ENCODE measurements around the gene FMNL1.
A peak's percentile ranks its signal among the peaks of the same experiment; 100 is the strongest.

The FMNL1 gene

GRCh38 chr17:45257115-45257514 lies 35.4 kb downstream of the FMNL1 start:
- DNase-seq (ENCODE audit: low read depth): no peak

DNA sequence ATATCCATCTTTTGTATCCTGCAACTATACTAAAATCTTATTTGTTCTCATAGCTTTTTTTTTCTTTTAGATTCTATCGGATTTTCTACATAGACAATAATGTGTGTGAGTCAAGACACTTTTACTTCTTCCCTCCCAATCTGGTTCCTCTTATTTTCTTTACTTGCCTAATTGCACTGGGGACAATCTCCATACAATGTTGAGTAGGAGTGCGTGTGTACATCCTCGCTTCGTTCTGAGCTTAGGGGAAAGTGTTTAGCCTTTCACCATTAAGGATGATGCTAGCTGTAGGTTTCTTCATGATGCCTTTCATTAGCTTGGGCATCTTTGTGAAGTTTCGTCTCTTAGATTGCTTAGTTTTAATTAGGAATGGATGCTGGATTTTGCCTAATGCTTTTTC lies 37.3 kb downstream of the FMNL1 start:
- DNase-seq (ENCODE audit: low read depth): no peak

- DNase-seq (ENCODE audit: low read depth): no peak
Observed at GRCh38 chr17:45260204-45260783, 38.6 kb downstream of the FMNL1 start.

- no peak for DNase-seq (ENCODE audit: low read depth)
Observed at GRCh38 chr17:45261577-45262515, 40.2 kb downstream of the FMNL1 start, which contains the start of gene SPATA32. TSS of gene SPATA32 (minus strand) at chr17:45262094. CDS start at chr17:45262016, 78 bp downstream.

- DNase-seq (ENCODE audit: low read depth): no peak
Observed at GRCh38 chr17:45262516-45263476, 41.1 kb downstream of the FMNL1 start.

- no peak for DNase-seq (ENCODE audit: low read depth)
Observed at GRCh38 chr17:45263477-45263860, 41.8 kb downstream of the FMNL1 start.

DNA sequence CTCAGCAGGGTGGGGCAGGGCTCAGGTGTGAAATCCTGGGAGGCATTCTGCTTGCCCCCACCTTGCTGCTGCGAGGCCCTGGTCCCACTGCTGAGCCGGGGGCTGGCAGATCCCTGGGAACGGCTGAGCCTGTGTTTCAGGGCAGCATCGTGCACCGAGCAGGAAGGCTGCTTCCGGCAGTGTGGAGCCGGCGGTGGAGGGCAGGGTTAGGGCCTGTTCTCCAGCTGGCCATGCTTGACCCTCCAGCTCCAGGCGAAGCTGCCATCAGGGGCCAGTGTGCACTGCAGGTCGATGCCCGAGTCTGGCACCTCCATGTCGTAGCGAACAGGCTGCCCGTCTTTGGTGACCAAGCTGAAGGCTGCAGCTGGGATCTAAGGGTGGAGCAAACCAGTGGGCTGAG lies 42.7 kb downstream of the FMNL1 start:
- DNase-seq (ENCODE audit: low read depth): no peak

DNA sequence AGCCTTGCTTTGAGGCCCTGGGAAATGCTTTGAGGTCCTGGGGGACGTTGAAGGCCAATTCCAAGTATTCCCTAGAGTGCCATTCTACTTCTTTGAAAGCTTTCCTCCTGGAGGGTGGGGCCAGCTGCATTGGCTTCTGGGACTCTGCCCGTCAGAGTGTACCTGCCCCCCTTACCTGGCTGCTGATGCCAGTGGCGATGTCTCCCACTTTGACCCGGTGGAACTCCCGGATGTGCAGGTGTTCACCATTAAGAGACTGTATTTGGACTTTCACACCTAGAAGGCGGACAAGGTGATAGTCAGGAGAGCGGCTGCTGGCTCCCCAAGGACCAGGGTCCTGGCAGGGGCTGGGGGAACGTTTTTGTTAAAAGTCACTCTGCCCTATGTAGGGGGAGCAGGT lies 43.3 kb downstream of the FMNL1 start:
- no peak for DNase-seq (ENCODE audit: low read depth)

- DNase-seq (ENCODE audit: low read depth): peak; percentile 30
Observed at GRCh38 chr17:45265821-45266220, 44.1 kb downstream of the FMNL1 start.

DNA sequence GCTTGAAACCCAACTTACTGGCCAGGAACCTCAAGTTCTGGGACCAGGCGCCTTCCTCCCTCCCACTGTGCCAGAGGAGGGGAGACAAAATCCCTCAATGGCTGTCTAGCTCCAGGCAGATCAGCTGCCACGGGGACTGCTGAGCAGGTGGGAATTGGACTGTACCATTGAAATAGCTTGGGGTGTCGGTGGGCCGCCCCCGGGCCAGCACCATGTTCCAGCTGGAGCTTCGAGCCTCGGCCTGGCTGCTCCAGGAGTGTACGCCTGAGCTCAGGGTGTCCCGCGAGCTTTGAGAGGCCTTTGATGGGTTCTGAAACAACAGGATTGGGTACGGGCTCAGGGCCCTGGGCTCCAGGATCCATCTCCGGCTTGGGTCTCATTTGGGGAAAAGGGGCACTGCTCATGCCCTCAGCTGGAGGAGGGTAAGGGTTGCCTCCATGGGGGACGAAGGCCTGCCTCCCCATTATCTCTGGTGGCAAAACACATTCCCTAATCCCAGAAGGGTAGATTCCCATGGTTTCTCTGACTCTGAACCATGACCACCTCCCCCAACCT lies 44.8 kb downstream of the FMNL1 start:
- no peak for DNase-seq (ENCODE audit: low read depth)

DNA sequence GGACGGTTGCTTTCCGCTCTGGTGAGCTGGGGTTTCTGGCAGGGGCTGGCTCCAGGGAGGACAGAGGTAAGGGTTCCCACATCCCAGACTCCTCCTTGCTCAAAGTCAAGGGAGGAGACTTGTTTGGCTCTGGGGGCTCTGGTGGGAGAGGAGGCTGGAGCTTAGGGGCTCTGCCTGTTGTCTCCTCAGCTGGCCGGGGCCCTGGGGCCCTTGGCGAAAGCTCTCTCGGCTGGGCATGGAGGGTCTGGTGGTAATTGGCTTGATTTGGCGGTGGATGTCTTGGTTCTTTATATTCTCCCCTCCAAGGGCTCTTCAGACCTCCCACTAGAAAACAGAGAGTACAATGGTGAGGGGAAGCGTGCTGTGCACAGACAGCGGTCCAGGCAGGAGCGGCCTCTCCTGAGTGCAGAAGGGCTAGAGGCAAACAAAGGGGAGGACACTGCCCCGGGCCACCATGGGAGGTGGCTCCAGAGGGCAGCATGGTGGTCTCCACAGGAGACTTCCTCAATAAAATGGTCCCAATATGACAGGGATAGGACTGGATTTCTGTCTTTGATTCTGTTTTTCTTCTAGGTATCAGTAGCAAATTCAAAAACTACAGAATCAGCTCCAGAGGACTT lies 45.9 kb downstream of the FMNL1 start:
- no peak for DNase-seq (ENCODE audit: low read depth)

DNA sequence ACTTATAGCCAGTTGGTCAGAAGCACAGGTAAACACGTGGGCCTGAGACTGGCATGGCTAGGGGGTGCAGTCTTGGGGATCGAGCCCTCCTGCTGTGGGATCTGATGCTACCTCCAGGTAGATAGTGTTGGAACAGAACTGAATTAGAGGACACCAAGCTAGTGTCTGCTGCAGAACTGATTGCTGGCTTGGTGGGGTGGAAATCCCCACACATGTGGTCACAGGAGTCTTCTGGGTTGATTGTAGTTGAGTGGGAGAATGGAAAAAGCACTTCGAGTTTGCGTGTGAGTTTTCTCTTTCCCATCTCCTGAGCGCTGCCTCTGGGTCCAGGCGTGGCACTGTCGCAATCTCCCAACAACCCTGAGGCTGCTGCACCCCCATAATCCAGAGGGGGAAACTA lies 48.2 kb downstream of the FMNL1 start:
- no peak for DNase-seq (ENCODE audit: low read depth)

DNA sequence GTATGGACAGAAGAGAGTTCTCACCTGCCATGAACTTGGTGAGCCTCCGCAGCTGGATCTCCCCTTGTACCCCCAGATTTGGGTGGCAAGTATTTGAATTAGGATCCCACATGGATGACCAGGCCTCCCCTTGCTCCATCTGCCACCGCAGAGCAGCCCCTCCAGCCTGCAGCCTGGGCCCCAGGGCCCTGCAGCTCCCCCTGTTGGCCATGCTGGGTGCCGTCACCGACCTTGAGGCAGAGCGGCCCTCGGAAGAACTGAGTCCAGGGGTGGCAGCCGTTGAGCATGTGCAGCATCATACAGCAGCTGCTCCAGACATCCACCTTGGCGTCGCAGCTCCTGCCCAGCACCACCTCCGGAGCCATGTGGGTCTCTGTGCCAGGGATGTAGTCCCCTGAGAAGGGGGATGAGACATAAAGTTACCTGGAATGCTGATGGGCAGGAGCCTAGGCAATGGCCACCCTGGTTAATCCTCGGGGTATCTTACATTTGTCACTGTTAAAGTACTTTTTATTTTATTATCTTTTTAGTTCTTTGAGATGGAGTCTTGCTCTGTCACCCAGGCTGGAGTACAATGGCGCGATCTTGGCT lies 49.2 kb downstream of the FMNL1 start:
- no peak for DNase-seq (ENCODE audit: low read depth)

GRCh38 chr17:45271603-45272002 lies 49.9 kb downstream of the FMNL1 start:
- no peak for DNase-seq (ENCODE audit: low read depth)

DNA sequence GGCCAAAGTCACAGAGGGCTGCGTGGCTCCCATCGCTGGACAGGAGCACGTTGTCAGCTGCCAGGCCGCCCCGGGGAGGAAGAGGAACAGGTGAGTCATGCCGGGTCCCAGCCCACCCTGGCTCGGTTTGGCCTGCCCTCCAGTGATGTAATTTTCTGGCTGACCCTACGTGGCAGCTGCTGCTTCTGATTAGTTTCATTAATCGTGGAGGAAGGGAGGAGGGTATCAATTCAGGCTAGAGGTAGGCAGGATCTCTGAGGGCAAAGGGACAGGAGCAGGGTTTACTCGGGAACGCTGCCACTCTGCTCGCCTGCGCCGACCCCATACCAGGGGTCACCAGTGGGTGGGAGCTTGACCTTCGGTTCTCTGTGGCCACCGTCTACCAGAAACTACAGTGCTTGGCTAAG lies 51.9 kb downstream of the FMNL1 start:
- DNase-seq (ENCODE audit: low read depth): no peak

- no peak for DNase-seq (ENCODE audit: low read depth)
Observed at GRCh38 chr17:45274033-45274432, 52.3 kb downstream of the FMNL1 start.

DNA sequence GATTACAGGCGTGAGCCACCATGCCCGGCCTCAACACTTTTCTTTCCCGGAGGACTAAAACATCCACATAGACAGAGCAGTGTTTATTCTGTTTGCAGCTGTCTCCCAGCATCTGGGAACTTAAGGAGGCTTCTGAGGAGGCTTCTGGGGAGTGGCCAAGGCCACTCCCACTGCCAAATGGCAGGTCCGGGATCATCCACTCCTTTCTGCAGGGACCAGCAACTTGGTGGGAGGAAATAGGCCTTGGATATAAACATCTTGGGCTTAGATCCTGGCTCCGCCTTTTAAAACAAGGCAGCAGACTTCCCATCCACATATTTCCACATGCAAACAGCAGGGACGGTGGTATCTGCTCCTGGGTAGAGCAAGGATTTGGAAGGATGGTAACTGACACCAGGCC lies 54.3 kb downstream of the FMNL1 start:
- no peak for DNase-seq (ENCODE audit: low read depth)

DNA sequence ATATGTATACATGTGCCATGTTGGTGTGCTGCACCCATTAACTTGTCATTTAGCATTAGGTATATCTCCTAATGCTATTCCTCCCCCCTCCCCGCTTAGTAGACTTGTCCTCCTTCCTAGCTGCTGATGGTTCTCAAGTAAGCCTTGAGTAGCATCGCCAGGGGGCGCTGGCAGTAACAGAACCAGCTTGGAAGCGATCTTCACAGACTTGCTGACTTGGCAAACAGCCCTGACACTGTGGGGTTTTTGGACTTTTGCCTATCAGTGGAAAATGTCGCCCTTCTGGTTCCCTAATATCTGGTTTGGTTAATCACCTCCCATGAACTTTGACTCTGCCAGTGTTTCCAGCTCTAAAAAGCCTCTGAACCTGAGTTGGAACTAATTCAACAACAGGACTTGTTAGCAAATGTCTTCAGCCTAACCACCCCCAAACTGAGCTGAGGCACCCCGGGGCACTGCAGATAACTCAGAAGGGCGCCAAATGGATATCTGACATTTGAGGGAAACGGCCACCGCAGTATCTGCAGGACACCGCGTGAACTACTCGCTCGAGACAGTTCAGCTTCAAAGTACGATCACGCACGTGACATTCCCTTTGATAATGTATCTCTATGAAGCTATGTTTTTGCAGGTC lies 55.6 kb downstream of the FMNL1 start:
- DNase-seq (ENCODE audit: low read depth): peak; percentile 74

GRCh38 chr17:45277992-45278391 lies 56.3 kb downstream of the FMNL1 start:
- DNase-seq (ENCODE audit: low read depth): no peak

DNA sequence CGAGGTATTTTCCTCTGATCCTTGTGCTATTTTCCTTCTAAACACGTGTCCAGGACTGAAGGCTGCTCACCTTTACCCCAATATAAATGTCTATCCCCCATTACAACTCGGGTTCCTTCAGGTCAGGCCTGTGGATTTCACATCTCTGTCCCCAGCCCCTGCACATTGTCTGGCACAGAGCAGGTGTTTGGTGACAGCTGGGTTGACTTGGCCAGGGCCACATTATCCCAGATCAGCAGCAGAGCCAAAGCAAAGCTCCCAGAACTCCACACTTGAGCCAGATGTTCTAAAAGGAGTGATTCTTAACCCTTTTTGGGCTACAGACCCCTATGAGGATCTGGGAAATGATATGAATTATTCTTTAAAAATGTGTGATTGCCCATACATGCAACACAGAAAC lies 58.2 kb downstream of the FMNL1 start:
- DNase-seq (ENCODE audit: low read depth): no peak

All from HS-27A (cell line).